Suprapubic skin (tissue), 4 donors: ENCODE measurements around the gene ULK1.
"Not testable (repeated sequence)": the region's sequence is repeated elsewhere in the genome, so short reads cannot be mapped to it uniquely, and the experiment has no call there.

Experiments
- EP300 ChIP-seq: sonication (generic); formaldehyde crosslinking; IDR thresholded peaks from one replicate; pipeline ENCODE4 v1.6.1; 2017; ENCODE audit warnings: antibody characterized with exemption
- POLR2AphosphoS5 ChIP-seq, 3 donors: sonication (generic); formaldehyde crosslinking; IDR thresholded peaks; one replicate each; pipeline ENCODE4 v1.6.1; 2017; ENCODE audit warnings: antibody characterized with exemption in 3 of 3
- TF ChIP-seq, protein P1 (sequence below), 2 donors: fragments of 200-600 bp in 1 of 2; fragments of 450-650 bp in 1 of 2; sonication (generic) in 1 of 2; IDR thresholded peaks; one replicate each; pipeline ENCODE4 v1.5.1; 2016 to 2019; ENCODE audit warnings: antibody characterized with exemption in 2 of 2, mild to moderate bottlenecking in 1 of 2, moderate library complexity in 1 of 2

DNA sequence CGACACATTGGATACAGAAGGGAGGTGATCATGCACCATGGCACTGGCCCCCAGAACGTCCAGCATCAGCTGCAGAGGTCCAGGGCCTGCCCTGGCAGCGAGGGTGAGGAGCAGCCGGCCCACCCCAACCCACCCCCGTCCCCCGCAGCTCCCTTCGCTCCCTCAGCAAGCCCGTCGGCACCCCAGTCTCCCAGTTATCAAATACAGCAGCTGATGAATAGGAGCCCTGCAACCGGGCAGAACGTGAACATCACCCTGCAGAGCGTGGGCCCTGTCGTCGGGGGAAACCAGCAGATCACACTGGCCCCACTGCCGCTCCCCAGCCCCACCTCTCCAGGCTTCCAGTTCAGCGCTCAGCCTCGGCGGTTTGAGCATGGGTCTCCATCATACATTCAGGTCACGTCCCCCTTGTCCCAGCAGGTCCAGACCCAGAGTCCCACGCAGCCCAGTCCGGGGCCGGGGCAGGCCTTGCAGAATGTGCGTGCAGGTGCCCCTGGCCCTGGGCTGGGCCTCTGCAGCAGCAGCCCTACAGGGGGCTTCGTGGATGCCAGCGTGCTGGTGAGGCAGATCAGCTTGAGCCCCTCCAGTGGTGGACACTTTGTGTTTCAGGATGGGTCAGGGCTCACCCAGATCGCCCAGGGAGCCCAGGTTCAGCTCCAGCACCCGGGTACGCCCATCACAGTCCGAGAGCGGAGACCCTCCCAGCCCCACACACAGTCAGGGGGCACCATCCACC lies 66.3 kb downstream of the ULK1 start:
- TF ChIP-seq, protein P1, sequence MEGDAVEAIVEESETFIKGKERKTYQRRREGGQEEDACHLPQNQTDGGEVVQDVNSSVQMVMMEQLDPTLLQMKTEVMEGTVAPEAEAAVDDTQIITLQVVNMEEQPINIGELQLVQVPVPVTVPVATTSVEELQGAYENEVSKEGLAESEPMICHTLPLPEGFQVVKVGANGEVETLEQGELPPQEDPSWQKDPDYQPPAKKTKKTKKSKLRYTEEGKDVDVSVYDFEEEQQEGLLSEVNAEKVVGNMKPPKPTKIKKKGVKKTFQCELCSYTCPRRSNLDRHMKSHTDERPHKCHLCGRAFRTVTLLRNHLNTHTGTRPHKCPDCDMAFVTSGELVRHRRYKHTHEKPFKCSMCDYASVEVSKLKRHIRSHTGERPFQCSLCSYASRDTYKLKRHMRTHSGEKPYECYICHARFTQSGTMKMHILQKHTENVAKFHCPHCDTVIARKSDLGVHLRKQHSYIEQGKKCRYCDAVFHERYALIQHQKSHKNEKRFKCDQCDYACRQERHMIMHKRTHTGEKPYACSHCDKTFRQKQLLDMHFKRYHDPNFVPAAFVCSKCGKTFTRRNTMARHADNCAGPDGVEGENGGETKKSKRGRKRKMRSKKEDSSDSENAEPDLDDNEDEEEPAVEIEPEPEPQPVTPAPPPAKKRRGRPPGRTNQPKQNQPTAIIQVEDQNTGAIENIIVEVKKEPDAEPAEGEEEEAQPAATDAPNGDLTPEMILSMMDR (IDR thresholded peaks at IDR 0.05) = not testable (repeated sequence)
- TF ChIP-seq EP300; POLR2AphosphoS5 (IDR thresholded peaks at IDR 0.05): not testable (repeated sequence)
